MM.1S (cell line): ENCODE data around the gene BCAS3.

Source experiments
- EZH2phosphoT487 ChIP-seq: fragments of 300-600 bp; sonication (generic); IDR thresholded peaks from 2 replicates; pipeline ENCODE4 v1.6.1; 2018; ENCODE audit warnings: antibody characterized with exemption, low read length
- TF ChIP-seq, protein P1 (sequence below): fragments of 300-600 bp; sonication (generic); IDR thresholded peaks from 2 replicates; pipeline ENCODE4 v1.5.1; 2016; ENCODE audit warnings: antibody characterized with exemption, low read length, mixed read lengths

DNA sequence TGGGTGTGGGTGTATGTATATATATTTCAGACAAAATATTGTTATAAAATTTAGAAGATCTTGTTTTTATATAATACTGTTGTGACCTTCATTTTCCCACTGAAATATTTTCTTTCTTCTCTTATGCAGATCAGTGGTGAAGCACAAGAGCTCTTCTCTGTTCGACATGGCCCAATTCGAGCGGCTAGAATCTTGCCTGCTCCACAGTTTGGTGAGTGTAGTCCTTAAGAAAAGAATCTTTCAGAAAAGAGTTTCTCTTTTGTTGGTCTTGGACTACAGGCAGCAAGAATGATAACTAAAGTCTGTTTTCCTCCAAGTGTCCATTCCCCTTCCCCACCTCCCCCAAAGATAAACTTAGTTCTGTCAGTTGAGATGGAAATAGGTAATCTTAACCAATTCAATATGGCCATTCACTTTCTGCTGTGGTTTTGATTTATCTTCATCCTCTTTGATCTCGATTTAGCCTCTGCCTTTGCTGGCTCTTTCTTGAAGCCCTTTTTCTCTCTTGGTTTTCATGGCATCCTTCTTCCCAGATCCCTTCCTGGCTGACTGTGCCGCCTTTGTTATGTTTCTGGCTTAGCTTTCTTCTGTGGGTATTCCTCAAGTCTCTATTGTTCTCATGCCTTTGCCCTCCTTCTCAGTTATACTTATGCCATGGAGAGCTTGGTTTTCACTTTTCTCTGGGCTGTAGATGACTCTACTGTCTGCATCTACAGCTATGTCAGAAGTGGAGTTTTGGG, 69.6 kb downstream of the BCAS3 start:
- TF ChIP-seq, protein P1, sequence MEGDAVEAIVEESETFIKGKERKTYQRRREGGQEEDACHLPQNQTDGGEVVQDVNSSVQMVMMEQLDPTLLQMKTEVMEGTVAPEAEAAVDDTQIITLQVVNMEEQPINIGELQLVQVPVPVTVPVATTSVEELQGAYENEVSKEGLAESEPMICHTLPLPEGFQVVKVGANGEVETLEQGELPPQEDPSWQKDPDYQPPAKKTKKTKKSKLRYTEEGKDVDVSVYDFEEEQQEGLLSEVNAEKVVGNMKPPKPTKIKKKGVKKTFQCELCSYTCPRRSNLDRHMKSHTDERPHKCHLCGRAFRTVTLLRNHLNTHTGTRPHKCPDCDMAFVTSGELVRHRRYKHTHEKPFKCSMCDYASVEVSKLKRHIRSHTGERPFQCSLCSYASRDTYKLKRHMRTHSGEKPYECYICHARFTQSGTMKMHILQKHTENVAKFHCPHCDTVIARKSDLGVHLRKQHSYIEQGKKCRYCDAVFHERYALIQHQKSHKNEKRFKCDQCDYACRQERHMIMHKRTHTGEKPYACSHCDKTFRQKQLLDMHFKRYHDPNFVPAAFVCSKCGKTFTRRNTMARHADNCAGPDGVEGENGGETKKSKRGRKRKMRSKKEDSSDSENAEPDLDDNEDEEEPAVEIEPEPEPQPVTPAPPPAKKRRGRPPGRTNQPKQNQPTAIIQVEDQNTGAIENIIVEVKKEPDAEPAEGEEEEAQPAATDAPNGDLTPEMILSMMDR = no peak
- no peak for TF ChIP-seq EZH2phosphoT487
